Fibroblast of lung (primary cell): ENCODE results near the gene NINL.

Source experiments
- EZH2 ChIP-seq: IDR thresholded peaks from 2 replicates; pipeline ENCODE4 v1.5.1; 2012; ENCODE audit warnings: low read length, control low read depth, mild to moderate bottlenecking; ENCODE audit errors: missing control alignments
- TF ChIP-seq, protein P1 (sequence below), 2 donors: IDR thresholded peaks in 1 of 2; conservative IDR thresholded peaks in 1 of 2; 1 replicate in 1 of 2; 2 replicates in 1 of 2; pipeline ENCODE4 v1.5.1; 2011 to 2012; ENCODE audit warnings: low read length in 2 of 2, control low read depth in 1 of 2, inconsistent platforms in 1 of 2, low read depth in 1 of 2, mild to moderate bottlenecking in 1 of 2

DNA sequence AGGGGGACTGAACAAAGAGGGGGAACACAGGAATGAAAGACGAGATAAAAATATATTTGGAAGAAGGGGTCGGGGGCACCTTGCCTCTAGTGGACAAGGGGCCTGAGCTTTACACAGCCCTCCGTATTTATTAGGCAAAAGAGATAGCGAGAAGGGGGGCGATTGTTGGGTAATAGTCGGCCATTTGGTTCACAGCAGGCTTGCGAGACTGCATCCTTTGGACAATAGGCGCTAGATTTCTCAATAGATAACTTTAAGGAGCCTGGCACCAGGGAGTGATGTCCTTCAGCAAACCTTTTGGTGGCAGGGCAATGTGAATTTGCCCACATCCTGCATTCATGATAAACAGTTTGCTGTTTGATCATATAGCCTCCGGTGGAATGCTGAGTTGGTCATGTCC is 41.4 kb upstream of the NINL start:
- no peak for TF ChIP-seq EZH2
- TF ChIP-seq, protein P1, sequence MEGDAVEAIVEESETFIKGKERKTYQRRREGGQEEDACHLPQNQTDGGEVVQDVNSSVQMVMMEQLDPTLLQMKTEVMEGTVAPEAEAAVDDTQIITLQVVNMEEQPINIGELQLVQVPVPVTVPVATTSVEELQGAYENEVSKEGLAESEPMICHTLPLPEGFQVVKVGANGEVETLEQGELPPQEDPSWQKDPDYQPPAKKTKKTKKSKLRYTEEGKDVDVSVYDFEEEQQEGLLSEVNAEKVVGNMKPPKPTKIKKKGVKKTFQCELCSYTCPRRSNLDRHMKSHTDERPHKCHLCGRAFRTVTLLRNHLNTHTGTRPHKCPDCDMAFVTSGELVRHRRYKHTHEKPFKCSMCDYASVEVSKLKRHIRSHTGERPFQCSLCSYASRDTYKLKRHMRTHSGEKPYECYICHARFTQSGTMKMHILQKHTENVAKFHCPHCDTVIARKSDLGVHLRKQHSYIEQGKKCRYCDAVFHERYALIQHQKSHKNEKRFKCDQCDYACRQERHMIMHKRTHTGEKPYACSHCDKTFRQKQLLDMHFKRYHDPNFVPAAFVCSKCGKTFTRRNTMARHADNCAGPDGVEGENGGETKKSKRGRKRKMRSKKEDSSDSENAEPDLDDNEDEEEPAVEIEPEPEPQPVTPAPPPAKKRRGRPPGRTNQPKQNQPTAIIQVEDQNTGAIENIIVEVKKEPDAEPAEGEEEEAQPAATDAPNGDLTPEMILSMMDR (conservative IDR thresholded peaks at IDR 0.05 in 1 of 2, IDR thresholded peaks at IDR 0.05 in 1 of 2; ENCODE audit: low read depth in 1 of 2, low read length in 2 of 2): no peak
